A549 (cell line): Measurements from ENCODE around the gene MAPK1.

Experiments
- CBX8 ChIP-seq: fragments of 200-600 bp; sonication (generic); IDR thresholded peaks from 2 replicates; pipeline ENCODE4 v1.6.1; 2016
- JUN ChIP-seq, 2 experiments: fragments of >200 bp; sonication (Bioruptor Twin); formaldehyde crosslinking; IDR thresholded peaks; 2 replicates in 1 of 2; 3 replicates in 1 of 2; pipeline ENCODE4 v1.6.1; 2016 to 2017
- MAZ ChIP-seq: fragments of 150-350 bp; IDR thresholded peaks from 2 replicates; pipeline ENCODE4 v1.6.1; 2014; ENCODE audit warnings: antibody characterized with exemption, low read depth, low read length, borderline replicate concordance
- POLR2A ChIP-seq: IDR thresholded peaks from 2 replicates; pipeline ENCODE4 v1.6.1; 2012; ENCODE audit warnings: mild to moderate bottlenecking, low read length
- TF ChIP-seq, protein P1 (sequence below): fragments of 200-600 bp; sonication (generic); IDR thresholded peaks from 2 replicates; pipeline ENCODE4 v1.6.1; 2016; ENCODE audit warnings: antibody characterized with exemption, mild to moderate bottlenecking, moderate library complexity
- TF ChIP-seq, protein P2 (sequence below): fragments of >200 bp; sonication (Bioruptor Twin); formaldehyde crosslinking; IDR thresholded peaks from 3 replicates; pipeline ENCODE4 v1.5.1; 2016
- TF ChIP-seq, protein P3 (sequence below): IDR thresholded peaks from 2 replicates; pipeline ENCODE4 v1.6.1; 2012
- TF ChIP-seq, protein P4 (sequence below): fragments of >200 bp; sonication (Bioruptor Twin); formaldehyde crosslinking; IDR thresholded peaks from 3 replicates; pipeline ENCODE4 v1.6.1; 2016
- TF ChIP-seq, protein P5 (sequence below): IDR thresholded peaks from 2 replicates; pipeline ENCODE4 v1.6.1; 2012; ENCODE audit warnings: low read depth, borderline replicate concordance
- TF ChIP-seq, protein P6 (sequence below): fragments of 450-650 bp; IDR thresholded peaks from 2 replicates; pipeline ENCODE4 v1.6.1; 2014; ENCODE audit warnings: antibody characterized with exemption

DNA sequence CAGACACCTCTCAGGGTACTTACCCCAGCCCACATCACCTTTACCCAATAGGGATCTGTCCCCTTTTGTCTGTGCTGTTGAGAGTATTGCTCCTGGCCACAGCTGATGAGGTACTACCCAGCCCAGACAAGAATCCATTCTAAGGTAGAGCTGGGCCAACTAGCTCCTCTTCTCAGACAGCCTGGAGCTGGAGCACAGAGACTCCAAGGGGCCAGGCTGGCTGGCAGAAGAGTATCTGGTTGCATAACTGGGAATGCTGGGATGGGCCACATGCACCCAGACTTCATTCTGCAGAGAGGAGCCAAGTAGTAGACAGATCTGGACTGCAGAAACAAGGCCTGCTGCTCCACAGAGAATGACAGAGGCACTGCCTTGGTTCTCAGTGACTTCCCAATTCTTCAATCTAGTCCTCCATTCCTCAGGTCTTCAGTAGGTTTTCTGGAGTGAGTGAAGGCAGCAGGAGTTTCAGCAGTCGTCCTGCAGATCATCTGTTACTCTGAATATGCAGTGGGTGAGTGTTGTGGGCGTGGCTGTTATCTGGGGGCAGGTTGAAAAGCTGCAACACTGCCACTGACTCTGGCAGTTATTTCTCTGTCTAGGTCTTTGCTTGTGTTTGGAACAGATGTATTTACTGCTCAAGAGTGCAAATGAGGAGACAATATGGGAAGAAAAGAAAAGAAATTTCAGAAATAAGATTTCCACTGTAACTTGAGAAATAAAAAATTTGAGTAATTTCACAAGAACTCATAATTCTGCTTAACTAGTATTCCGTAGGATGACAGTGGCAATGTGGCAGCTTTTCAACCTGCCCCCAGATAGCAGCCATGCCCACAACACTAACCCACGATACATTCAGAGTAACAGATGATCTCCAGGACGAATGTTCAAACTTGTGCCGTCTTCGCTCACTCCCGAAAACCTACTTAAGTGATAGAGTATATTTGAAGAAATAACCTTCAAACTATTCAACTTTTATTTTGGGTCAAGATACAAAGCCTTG lies 34.9 kb downstream of the MAPK1 start:
- TF ChIP-seq, protein P1, sequence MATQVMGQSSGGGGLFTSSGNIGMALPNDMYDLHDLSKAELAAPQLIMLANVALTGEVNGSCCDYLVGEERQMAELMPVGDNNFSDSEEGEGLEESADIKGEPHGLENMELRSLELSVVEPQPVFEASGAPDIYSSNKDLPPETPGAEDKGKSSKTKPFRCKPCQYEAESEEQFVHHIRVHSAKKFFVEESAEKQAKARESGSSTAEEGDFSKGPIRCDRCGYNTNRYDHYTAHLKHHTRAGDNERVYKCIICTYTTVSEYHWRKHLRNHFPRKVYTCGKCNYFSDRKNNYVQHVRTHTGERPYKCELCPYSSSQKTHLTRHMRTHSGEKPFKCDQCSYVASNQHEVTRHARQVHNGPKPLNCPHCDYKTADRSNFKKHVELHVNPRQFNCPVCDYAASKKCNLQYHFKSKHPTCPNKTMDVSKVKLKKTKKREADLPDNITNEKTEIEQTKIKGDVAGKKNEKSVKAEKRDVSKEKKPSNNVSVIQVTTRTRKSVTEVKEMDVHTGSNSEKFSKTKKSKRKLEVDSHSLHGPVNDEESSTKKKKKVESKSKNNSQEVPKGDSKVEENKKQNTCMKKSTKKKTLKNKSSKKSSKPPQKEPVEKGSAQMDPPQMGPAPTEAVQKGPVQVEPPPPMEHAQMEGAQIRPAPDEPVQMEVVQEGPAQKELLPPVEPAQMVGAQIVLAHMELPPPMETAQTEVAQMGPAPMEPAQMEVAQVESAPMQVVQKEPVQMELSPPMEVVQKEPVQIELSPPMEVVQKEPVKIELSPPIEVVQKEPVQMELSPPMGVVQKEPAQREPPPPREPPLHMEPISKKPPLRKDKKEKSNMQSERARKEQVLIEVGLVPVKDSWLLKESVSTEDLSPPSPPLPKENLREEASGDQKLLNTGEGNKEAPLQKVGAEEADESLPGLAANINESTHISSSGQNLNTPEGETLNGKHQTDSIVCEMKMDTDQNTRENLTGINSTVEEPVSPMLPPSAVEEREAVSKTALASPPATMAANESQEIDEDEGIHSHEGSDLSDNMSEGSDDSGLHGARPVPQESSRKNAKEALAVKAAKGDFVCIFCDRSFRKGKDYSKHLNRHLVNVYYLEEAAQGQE: no peak
- TF ChIP-seq POLR2A: no peak
- TF ChIP-seq JUN (IDR thresholded peaks at IDR 0.05): no peak
- no peak for TF ChIP-seq CBX8
- TF ChIP-seq, protein P2, sequence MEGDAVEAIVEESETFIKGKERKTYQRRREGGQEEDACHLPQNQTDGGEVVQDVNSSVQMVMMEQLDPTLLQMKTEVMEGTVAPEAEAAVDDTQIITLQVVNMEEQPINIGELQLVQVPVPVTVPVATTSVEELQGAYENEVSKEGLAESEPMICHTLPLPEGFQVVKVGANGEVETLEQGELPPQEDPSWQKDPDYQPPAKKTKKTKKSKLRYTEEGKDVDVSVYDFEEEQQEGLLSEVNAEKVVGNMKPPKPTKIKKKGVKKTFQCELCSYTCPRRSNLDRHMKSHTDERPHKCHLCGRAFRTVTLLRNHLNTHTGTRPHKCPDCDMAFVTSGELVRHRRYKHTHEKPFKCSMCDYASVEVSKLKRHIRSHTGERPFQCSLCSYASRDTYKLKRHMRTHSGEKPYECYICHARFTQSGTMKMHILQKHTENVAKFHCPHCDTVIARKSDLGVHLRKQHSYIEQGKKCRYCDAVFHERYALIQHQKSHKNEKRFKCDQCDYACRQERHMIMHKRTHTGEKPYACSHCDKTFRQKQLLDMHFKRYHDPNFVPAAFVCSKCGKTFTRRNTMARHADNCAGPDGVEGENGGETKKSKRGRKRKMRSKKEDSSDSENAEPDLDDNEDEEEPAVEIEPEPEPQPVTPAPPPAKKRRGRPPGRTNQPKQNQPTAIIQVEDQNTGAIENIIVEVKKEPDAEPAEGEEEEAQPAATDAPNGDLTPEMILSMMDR: no peak
- no peak for TF ChIP-seq MAZ
- TF ChIP-seq, protein P3, sequence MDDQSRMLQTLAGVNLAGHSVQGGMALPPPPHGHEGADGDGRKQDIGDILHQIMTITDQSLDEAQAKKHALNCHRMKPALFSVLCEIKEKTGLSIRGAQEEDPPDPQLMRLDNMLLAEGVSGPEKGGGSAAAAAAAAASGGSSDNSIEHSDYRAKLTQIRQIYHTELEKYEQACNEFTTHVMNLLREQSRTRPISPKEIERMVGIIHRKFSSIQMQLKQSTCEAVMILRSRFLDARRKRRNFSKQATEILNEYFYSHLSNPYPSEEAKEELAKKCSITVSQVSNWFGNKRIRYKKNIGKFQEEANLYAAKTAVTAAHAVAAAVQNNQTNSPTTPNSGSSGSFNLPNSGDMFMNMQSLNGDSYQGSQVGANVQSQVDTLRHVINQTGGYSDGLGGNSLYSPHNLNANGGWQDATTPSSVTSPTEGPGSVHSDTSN: no peak
- TF ChIP-seq, protein P4, sequence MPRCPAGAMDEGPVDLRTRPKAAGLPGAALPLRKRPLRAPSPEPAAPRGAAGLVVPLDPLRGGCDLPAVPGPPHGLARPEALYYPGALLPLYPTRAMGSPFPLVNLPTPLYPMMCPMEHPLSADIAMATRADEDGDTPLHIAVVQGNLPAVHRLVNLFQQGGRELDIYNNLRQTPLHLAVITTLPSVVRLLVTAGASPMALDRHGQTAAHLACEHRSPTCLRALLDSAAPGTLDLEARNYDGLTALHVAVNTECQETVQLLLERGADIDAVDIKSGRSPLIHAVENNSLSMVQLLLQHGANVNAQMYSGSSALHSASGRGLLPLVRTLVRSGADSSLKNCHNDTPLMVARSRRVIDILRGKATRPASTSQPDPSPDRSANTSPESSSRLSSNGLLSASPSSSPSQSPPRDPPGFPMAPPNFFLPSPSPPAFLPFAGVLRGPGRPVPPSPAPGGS: no peak
- TF ChIP-seq, protein P5, sequence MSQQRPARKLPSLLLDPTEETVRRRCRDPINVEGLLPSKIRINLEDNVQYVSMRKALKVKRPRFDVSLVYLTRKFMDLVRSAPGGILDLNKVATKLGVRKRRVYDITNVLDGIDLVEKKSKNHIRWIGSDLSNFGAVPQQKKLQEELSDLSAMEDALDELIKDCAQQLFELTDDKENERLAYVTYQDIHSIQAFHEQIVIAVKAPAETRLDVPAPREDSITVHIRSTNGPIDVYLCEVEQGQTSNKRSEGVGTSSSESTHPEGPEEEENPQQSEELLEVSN: no peak
- TF ChIP-seq, protein P6, sequence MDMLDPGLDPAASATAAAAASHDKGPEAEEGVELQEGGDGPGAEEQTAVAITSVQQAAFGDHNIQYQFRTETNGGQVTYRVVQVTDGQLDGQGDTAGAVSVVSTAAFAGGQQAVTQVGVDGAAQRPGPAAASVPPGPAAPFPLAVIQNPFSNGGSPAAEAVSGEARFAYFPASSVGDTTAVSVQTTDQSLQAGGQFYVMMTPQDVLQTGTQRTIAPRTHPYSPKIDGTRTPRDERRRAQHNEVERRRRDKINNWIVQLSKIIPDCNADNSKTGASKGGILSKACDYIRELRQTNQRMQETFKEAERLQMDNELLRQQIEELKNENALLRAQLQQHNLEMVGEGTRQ: no peak
